Caco-2 (cell line): ENCODE data around the gene CSTF1. TPM values are rescaled to one million over a fixed set of nuclear protein-coding genes. Genes with fewer than 3 reads are reported as not detected.
A peak's percentile ranks its signal among the peaks of the same experiment; 100 is the strongest.

Source experiments
- BruUV-seq: library from RNA; stranded (reverse); fragments of 400-500 nt; replicated peaks from 2 replicates; lab custom pipeline; 2021; lab: Mats Ljungman, UMichigan
- CTCF ChIA-PET: fragments of 300-600 bp; sonication (Branson Sonifier 250); formaldehyde crosslinking; loops from one replicate; lab custom pipeline; 2022; ENCODE audit warnings: antibody characterized with exemption; lab: Charles Lee
- POLR2A ChIA-PET: fragments of 300-600 bp; sonication (Branson Sonifier 250); formaldehyde crosslinking; loops from one replicate; lab custom pipeline; 2022; ENCODE audit warnings: antibody characterized with exemption; lab: Charles Lee
- DNase-seq, 2 experiments: peaks; one replicate each; pipeline versions ENCODE4 v3.0.0 to v3.0.0-alpha.2; 2020 to 2022
- H3K27me3 ChIP-seq: replicated peaks from 2 replicates; pipeline ENCODE4 v1.6.0; 2011; ENCODE audit warnings: low read length; ENCODE audit not compliant: control insufficient read depth, insufficient read depth
- H3K36me3 ChIP-seq: 2 replicates; pipeline ENCODE4 v1.5.1; 2011; ENCODE audit warnings: low read length; ENCODE audit not compliant: control insufficient read depth, insufficient read depth
- H3K4me1 ChIP-seq: fragments of 250-450 bp; sonication (Bioruptor Pico); 2 replicates; pipeline ENCODE4 v1.5.1; 2020; ENCODE audit warnings: mild to moderate bottlenecking
- H3K4me3 ChIP-seq: 2 replicates; pipeline ENCODE4 v1.5.1; 2011; ENCODE audit warnings: low read depth, mild to moderate bottlenecking, control low read depth, low read length
- H3K9me3 ChIP-seq: fragments of 250-450 bp; sonication (Bioruptor Pico); 2 replicates; pipeline ENCODE4 v1.5.1; 2020; ENCODE audit warnings: mild to moderate bottlenecking, moderate library complexity
- H3K27ac Mint-ChIP-seq: one replicate; pipeline ENCODE4 v1.8.0; 2022; ENCODE audit warnings: mixed read lengths; ENCODE audit not compliant: unreplicated experiment
- H3K27me3 Mint-ChIP-seq: one replicate; pipeline ENCODE4 v1.8.0; 2022; ENCODE audit warnings: mixed read lengths; ENCODE audit not compliant: insufficient read depth, unreplicated experiment
- H3K36me3 Mint-ChIP-seq: one replicate; pipeline ENCODE4 v1.8.0; 2022; ENCODE audit warnings: mild to moderate bottlenecking, mixed read lengths; ENCODE audit not compliant: insufficient read depth, unreplicated experiment
- H3K4me1 Mint-ChIP-seq: one replicate; pipeline ENCODE4 v1.8.0; 2022; ENCODE audit warnings: low read depth, mixed read lengths; ENCODE audit not compliant: unreplicated experiment
- H3K4me3 Mint-ChIP-seq: one replicate; pipeline ENCODE4 v1.8.0; 2022; ENCODE audit warnings: mild to moderate bottlenecking, moderate library complexity, mixed read lengths; ENCODE audit not compliant: unreplicated experiment
- H3K9me3 Mint-ChIP-seq: one replicate; pipeline ENCODE4 v1.8.0; 2022; ENCODE audit warnings: mixed read lengths; ENCODE audit not compliant: unreplicated experiment
- intact Hi-C: fragments of 100-400 bp; cut with micrococcal nuclease; formaldehyde crosslinking; loops from one replicate; pipeline ENCODE4 v1.10.0; 2022; ENCODE audit not compliant: unreplicated experiment
- total RNA-seq: library from RNA; stranded (reverse); gene quantifications from 2 replicates; pipeline ENCODE4 v1.2.3, GENCODE V29; 2022
- TF ChIP-seq, protein P1 (sequence below), 2 experiments: fragments of 200-600 bp in 1 of 2; IDR thresholded peaks; 1 replicate in 1 of 2; 2 replicates in 1 of 2; pipeline versions ENCODE4 v1.5.1 to v1.8.0; 2011 to 2022; ENCODE audit warnings: antibody characterized with exemption in 1 of 2, control low read depth in 1 of 2, inconsistent platforms in 1 of 2, low read depth in 1 of 2, low read length in 1 of 2, mild to moderate bottlenecking in 1 of 2, moderate library complexity in 1 of 2; ENCODE audit not compliant: insufficient read depth in 1 of 2, severe bottlenecking in 1 of 2, unreplicated experiment in 1 of 2

The CSTF1 gene
- total RNA-seq, 1 experiment from 2014 or later: 97.0 TPM

GRCh38 chr20:56418385-56418861 lies 26.0 kb downstream of the CSTF1 start:
- Mint-ChIP-seq H3K4me3 (no peak overlapping the region), H3K9me3 (no peaks in the 10 kb centered on the region), H3K27ac (no peak overlapping the region), H3K27me3 (no peaks in the 10 kb centered on the region), H3K4me1 (peaks cover 21% of the 10 kb centered on the region), H3K36me3 (no peaks in the 10 kb centered on the region)
- Histone ChIP-seq H3K36me3 (no peaks in the 10 kb centered on the region), H3K4me3 (no peak overlapping the region), H3K27me3 (no peaks in the 10 kb centered on the region), H3K4me1 (peaks cover 20% of the 10 kb centered on the region), H3K9me3 (no peaks in the 10 kb centered on the region)
- no peak for DNase-seq
- intact Hi-C loops: no loop called here
- TF ChIP-seq, protein P1, sequence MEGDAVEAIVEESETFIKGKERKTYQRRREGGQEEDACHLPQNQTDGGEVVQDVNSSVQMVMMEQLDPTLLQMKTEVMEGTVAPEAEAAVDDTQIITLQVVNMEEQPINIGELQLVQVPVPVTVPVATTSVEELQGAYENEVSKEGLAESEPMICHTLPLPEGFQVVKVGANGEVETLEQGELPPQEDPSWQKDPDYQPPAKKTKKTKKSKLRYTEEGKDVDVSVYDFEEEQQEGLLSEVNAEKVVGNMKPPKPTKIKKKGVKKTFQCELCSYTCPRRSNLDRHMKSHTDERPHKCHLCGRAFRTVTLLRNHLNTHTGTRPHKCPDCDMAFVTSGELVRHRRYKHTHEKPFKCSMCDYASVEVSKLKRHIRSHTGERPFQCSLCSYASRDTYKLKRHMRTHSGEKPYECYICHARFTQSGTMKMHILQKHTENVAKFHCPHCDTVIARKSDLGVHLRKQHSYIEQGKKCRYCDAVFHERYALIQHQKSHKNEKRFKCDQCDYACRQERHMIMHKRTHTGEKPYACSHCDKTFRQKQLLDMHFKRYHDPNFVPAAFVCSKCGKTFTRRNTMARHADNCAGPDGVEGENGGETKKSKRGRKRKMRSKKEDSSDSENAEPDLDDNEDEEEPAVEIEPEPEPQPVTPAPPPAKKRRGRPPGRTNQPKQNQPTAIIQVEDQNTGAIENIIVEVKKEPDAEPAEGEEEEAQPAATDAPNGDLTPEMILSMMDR (IDR thresholded peaks at IDR 0.05; ENCODE audit: insufficient read depth in 1 of 2, low read depth in 1 of 2, low read length in 1 of 2, severe bottlenecking in 1 of 2, unreplicated experiment in 1 of 2): no peak
- BruUV-seq: no TSS peak
- CTCF ChIA-PET: no interaction called here
- POLR2A ChIA-PET: no interaction called here

DNA sequence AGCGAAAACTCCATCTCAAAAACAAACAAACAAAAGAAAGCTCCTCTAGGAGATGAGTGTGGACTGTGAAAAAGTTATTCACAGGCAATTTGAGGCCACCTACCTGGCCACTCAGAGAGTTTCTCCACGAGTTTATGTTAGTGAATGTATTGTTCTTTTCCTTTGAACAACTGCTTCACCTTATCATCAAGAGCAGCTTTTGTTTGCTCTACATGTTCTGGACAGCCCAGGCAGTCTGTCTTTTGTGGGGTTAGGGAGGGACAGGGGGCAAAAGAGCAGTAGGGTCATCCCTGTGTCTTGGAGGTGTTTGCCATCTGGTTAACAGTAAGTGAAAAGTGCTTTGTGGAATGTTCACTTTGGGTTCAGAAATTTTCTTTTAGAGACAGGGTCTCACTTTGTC lies 27.6 kb downstream of the CSTF1 start:
- DNase-seq: peak in 1 of 2 experiments; percentile 32
- no peak overlapping the region for H3K4me3 ChIP-seq
- H3K27ac Mint-ChIP-seq: no peak overlapping the region
- H3K27me3 Mint-ChIP-seq: no peaks in the 10 kb centered on the region
- ChIA-PET CTCF (interaction anchor here (1.0 kb wide), 1 partner anchor 96 kb away, joined by 4 read pairs; no protein-coding TSS in a partner anchor), POLR2A (no interaction called here)
- BruUV-seq: no TSS peak
- no peaks in the 10 kb centered on the region for H3K27me3 ChIP-seq
- H3K4me1 ChIP-seq: peaks cover 20% of the 10 kb centered on the region
- no peaks in the 10 kb centered on the region for H3K9me3 Mint-ChIP-seq
- H3K36me3 Mint-ChIP-seq: no peaks in the 10 kb centered on the region
- H3K4me3 Mint-ChIP-seq: no peak overlapping the region
- TF ChIP-seq, protein P1 (IDR thresholded peaks at IDR 0.05; ENCODE audit: insufficient read depth in 1 of 2, low read depth in 1 of 2, low read length in 1 of 2, severe bottlenecking in 1 of 2, unreplicated experiment in 1 of 2): no peak
- H3K9me3 ChIP-seq: no peaks in the 10 kb centered on the region
- H3K4me1 Mint-ChIP-seq: peaks cover 27% of the 10 kb centered on the region
- intact Hi-C loops: no loop called here
- no peaks in the 10 kb centered on the region for H3K36me3 ChIP-seq

- TF ChIP-seq, protein P1 (IDR thresholded peaks at IDR 0.05; ENCODE audit: insufficient read depth in 1 of 2, low read depth in 1 of 2, low read length in 1 of 2, severe bottlenecking in 1 of 2, unreplicated experiment in 1 of 2): no peak
- Histone ChIP-seq H3K36me3 (no peaks in the 10 kb centered on the region), H3K4me3 (no peak overlapping the region), H3K27me3 (no peaks in the 10 kb centered on the region), H3K4me1 (peaks cover 20% of the 10 kb centered on the region), H3K9me3 (no peaks in the 10 kb centered on the region)
- intact Hi-C loops: no loop called here
- ChIA-PET CTCF (interaction anchor here (1.0 kb wide), 1 partner anchor 12 kb away, joined by 3 read pairs; no protein-coding TSS in a partner anchor), POLR2A (no interaction called here)
- no peaks in the 10 kb centered on the region for H3K36me3 Mint-ChIP-seq
- BruUV-seq: no TSS peak
- no peak overlapping the region for H3K27ac Mint-ChIP-seq
- no peak overlapping the region for H3K4me3 Mint-ChIP-seq
- peaks cover 27% of the 10 kb centered on the region for H3K4me1 Mint-ChIP-seq
- DNase-seq: no peak
- no peaks in the 10 kb centered on the region for H3K27me3 Mint-ChIP-seq
- H3K9me3 Mint-ChIP-seq: no peaks in the 10 kb centered on the region
These were observed 28.7 kb downstream of the CSTF1 start for GRCh38 chr20:56420940-56421688.
